MM.1S (cell line): Measurements from ENCODE around the gene RSU1.

Experiments
- CTCF ChIP-seq: fragments of 300-600 bp; sonication (generic); IDR thresholded peaks from 2 replicates; pipeline ENCODE4 v1.5.1; 2016; ENCODE audit warnings: antibody characterized with exemption, low read length, mixed read lengths
- EZH2 ChIP-seq: fragments of 300-600 bp; sonication (generic); optimal IDR thresholded peaks from 2 replicates; pipeline ENCODE3; 2017; ENCODE audit warnings: low read depth, mild to moderate bottlenecking, antibody characterized with exemption, low read length, mixed read lengths

- no peak for TF ChIP-seq CTCF
- TF ChIP-seq EZH2 = no peak
Measured at GRCh38 chr10:16814012-16814411, 3.2 kb downstream of the RSU1 start.
